H1 (cell line): ENCODE data around the gene PTPN12. TPM values are rescaled to one million over a fixed set of nuclear protein-coding genes. Genes with fewer than 3 reads are reported as not detected.

Experiments used
- CTCF ChIA-PET: fragments of 300-600 bp; sonication (Branson Sonifier 250); formaldehyde crosslinking; loops from one replicate; lab custom pipeline; 2021; ENCODE audit not compliant: partially characterized antibody; lab: Charles Lee
- POLR2A ChIA-PET: fragments of 300-600 bp; sonication (Branson Sonifier 250); formaldehyde crosslinking; loops from one replicate; lab custom pipeline; 2021; ENCODE audit warnings: inconsistent platforms; ENCODE audit not compliant: partially characterized antibody; lab: Charles Lee
- DNase-seq, 2 experiments: peaks; one replicate each; pipeline versions ENCODE4 v3.0.0 to v3.0.0-alpha.2; 2010 to 2022; ENCODE audit warnings: low spot score in 2 of 2, low read depth in 1 of 2, mixed read lengths in 1 of 2
- FAIRE-seq: peaks from 2 replicates; lab custom pipeline; 2011; peaks lifted over from hg19 to GRCh38; lab: Jason Lieb, UNC
- H2AFZ ChIP-seq: 2 replicates; pipeline ENCODE4 v1.8.1; 2012; ENCODE audit warnings: low read length, inconsistent platforms
- H2AK5ac ChIP-seq: 2 replicates; pipeline ENCODE4 v1.6.1; 2013; ENCODE audit warnings: low read depth, low read length
- H2BK120ac ChIP-seq: replicated peaks from 2 replicates; pipeline ENCODE3; 2013; ENCODE audit warnings: low read depth, low read length, inconsistent platforms
- H2BK12ac ChIP-seq: 2 replicates; pipeline ENCODE4 v1.6.1; 2013; ENCODE audit warnings: low read depth, low read length
- H2BK15ac ChIP-seq: 2 replicates; pipeline ENCODE4 v1.6.1; 2013; ENCODE audit warnings: low read length
- H2BK20ac ChIP-seq: 2 replicates; pipeline ENCODE4 v1.6.1; 2013; ENCODE audit warnings: low read length
- H2BK5ac ChIP-seq: 2 replicates; pipeline ENCODE4 v1.6.1; 2013; ENCODE audit warnings: low read depth, low read length
- H3K14ac ChIP-seq: 2 replicates; pipeline ENCODE4 v1.6.1; 2013; ENCODE audit warnings: inconsistent platforms; ENCODE audit not compliant: insufficient read length
- H3K18ac ChIP-seq: 2 replicates; pipeline ENCODE4 v1.6.1; 2013; ENCODE audit warnings: low read length; ENCODE audit errors: extremely low read depth
- H3K23ac ChIP-seq: 2 replicates; pipeline ENCODE4 v1.6.1; 2013; ENCODE audit warnings: inconsistent platforms; ENCODE audit not compliant: insufficient read length
- H3K23me2 ChIP-seq: 2 replicates; pipeline ENCODE4 v1.6.1; 2013; ENCODE audit warnings: low read depth, low read length
- H3K27ac ChIP-seq: 2 replicates; pipeline ENCODE4 v1.6.1; 2011; ENCODE audit warnings: low read depth, low read length, inconsistent platforms
- H3K27me3 ChIP-seq, 4 experiments: replicated peaks in 1 of 4; 1 replicate in 1 of 4; 2 replicates in 3 of 4; pipeline versions ENCODE4 v1.6.1 to v1.8.1; 2011 to 2013; ENCODE audit warnings: low read length in 3 of 4, mild to moderate bottlenecking in 3 of 4, inconsistent platforms in 2 of 4, mixed read lengths in 2 of 4, moderate library complexity in 1 of 4; ENCODE audit not compliant: control insufficient read depth in 3 of 4, insufficient read depth in 3 of 4; ENCODE audit errors: extremely low read depth in 1 of 4
- H3K36me3 ChIP-seq, 4 experiments: 2 replicates each; pipeline versions ENCODE4 v1.6.1 to v1.8.1; 2011 to 2013; ENCODE audit warnings: mild to moderate bottlenecking in 4 of 4, low read length in 3 of 4, moderate library complexity in 2 of 4, control low read depth in 1 of 4, inconsistent platforms in 1 of 4; ENCODE audit not compliant: insufficient read depth in 4 of 4, control insufficient read depth in 2 of 4
- H3K4ac ChIP-seq: replicated peaks from 2 replicates; pipeline ENCODE3; 2013; ENCODE audit warnings: low read length, low read depth, mixed read lengths, inconsistent platforms; ENCODE audit not compliant: insufficient read length
- H3K4me1 ChIP-seq, 4 experiments: replicated peaks in 1 of 4; 1 replicate in 1 of 4; 2 replicates in 3 of 4; pipeline versions ENCODE4 v1.6.1 to v1.8.1; 2011 to 2013; ENCODE audit warnings: low read length in 3 of 4, inconsistent platforms in 2 of 4, mixed read lengths in 1 of 4; ENCODE audit not compliant: insufficient read depth in 4 of 4, control insufficient read depth in 3 of 4
- H3K4me2 ChIP-seq, 2 experiments: 2 replicates each; pipeline versions ENCODE4 v1.6.1 to v1.8.1; 2011 to 2013; ENCODE audit warnings: low read depth in 2 of 2, low read length in 2 of 2, control low read depth in 1 of 2, inconsistent platforms in 1 of 2, mild to moderate bottlenecking in 1 of 2; ENCODE audit not compliant: insufficient read depth in 1 of 2
- H3K4me3 ChIP-seq, 4 experiments: fragments of 200-600, 300-600 bp in 1 of 4; sonication (generic), shearing (Covaris generic), sonication (Bioruptor Twin) in 1 of 4; 2 replicates each; pipeline versions ENCODE4 v1.5.1 to v1.8.1; 2011 to 2016; ENCODE audit warnings: low read length in 4 of 4, low read depth in 3 of 4, control low read depth in 2 of 4, inconsistent platforms in 2 of 4, mild to moderate bottlenecking in 2 of 4, mixed read lengths in 1 of 4, moderate library complexity in 1 of 4; ENCODE audit not compliant: insufficient read depth in 2 of 4; ENCODE audit errors: extremely low read depth in 1 of 4
- H3K56ac ChIP-seq: replicated peaks from 2 replicates; pipeline ENCODE3; 2013; ENCODE audit warnings: low read depth, mild to moderate bottlenecking, mixed read lengths, low read length, inconsistent platforms; ENCODE audit not compliant: insufficient read length
- H3K79me1 ChIP-seq: 2 replicates; pipeline ENCODE4 v1.6.1; 2013; ENCODE audit warnings: low read depth, low read length, control low read depth
- H3K79me2 ChIP-seq, 2 experiments: 2 replicates each; pipeline versions ENCODE4 v1.6.1 to v1.8.1; 2012 to 2013; ENCODE audit warnings: low read length in 2 of 2, mild to moderate bottlenecking in 2 of 2, inconsistent platforms in 1 of 2; ENCODE audit not compliant: insufficient read depth in 2 of 2, control insufficient read depth in 1 of 2
- H3K9ac ChIP-seq, 4 experiments: replicated peaks in 1 of 4; 1 replicate in 1 of 4; 2 replicates in 3 of 4; pipeline versions ENCODE4 v1.6.1 to v1.8.1; 2011 to 2013; ENCODE audit warnings: low read depth in 3 of 4, low read length in 3 of 4, control low read depth in 2 of 4, mild to moderate bottlenecking in 2 of 4, moderate library complexity in 2 of 4, inconsistent platforms in 1 of 4; ENCODE audit errors: extremely low read depth in 1 of 4
- H3K9me3 ChIP-seq, 2 experiments: 2 replicates each; pipeline versions ENCODE4 v1.6.1 to v1.8.1; 2012 to 2013; ENCODE audit warnings: mild to moderate bottlenecking in 2 of 2, moderate library complexity in 2 of 2, control low read depth in 1 of 2, inconsistent platforms in 1 of 2, low read depth in 1 of 2, low read length in 1 of 2, mixed read lengths in 1 of 2; ENCODE audit not compliant: insufficient read depth in 2 of 2
- H4K20me1 ChIP-seq, 2 experiments: replicated peaks in 1 of 2; 2 replicates each; pipeline versions ENCODE3 to v1.8.1; 2011 to 2013; ENCODE audit warnings: inconsistent platforms in 2 of 2, low read length in 2 of 2, mild to moderate bottlenecking in 1 of 2; ENCODE audit not compliant: insufficient read depth in 2 of 2, control insufficient read depth in 1 of 2
- H4K5ac ChIP-seq: 2 replicates; pipeline ENCODE4 v1.6.1; 2013; ENCODE audit warnings: low read length, low read depth, mixed read lengths, inconsistent platforms; ENCODE audit not compliant: insufficient read length
- H4K8ac ChIP-seq: 2 replicates; pipeline ENCODE4 v1.8.0; 2013; ENCODE audit warnings: mild to moderate bottlenecking, moderate library complexity, low read length, inconsistent platforms; ENCODE audit not compliant: insufficient read depth; ENCODE audit errors: extremely low read depth
- H4K91ac ChIP-seq: replicated peaks from 2 replicates; pipeline ENCODE3; 2013; ENCODE audit warnings: low read length, mixed read lengths, inconsistent platforms; ENCODE audit not compliant: insufficient read length
- CHD2 ChIP-seq: IDR thresholded peaks from 2 replicates; pipeline ENCODE4 v1.6.1; 2012; ENCODE audit warnings: low read length, improper control_type of control experiment
- FOSL1 ChIP-seq: IDR thresholded peaks from 2 replicates; pipeline ENCODE4 v1.6.1; 2011; ENCODE audit warnings: mild to moderate bottlenecking, low read depth, low read length, moderate library complexity; ENCODE audit not compliant: insufficient read depth
- GABPA ChIP-seq: IDR thresholded peaks from 2 replicates; pipeline ENCODE4 v1.6.1; 2011; ENCODE audit warnings: mild to moderate bottlenecking, low read length, moderate library complexity, borderline replicate concordance; ENCODE audit not compliant: insufficient read depth
- JUND ChIP-seq: IDR thresholded peaks from 2 replicates; pipeline ENCODE4 v1.6.1; 2011; ENCODE audit warnings: mild to moderate bottlenecking, improper control_type of control experiment, low read length
- RNF2 ChIP-seq: fragments of 200-900, 300-1000 bp; sonication (generic); IDR thresholded peaks from 2 replicates; pipeline ENCODE4 v1.7.1; 2016; ENCODE audit warnings: borderline replicate concordance, low read depth, mild to moderate bottlenecking, antibody characterized with exemption, low read length; ENCODE audit not compliant: poor library complexity, severe bottlenecking; ENCODE audit errors: missing control alignments
- SAP30 ChIP-seq: fragments of 300-600 bp; sonication (generic); IDR thresholded peaks from 2 replicates; pipeline ENCODE4 v1.7.1; 2012; ENCODE audit warnings: low read length, moderate library complexity, mild to moderate bottlenecking, inconsistent platforms; ENCODE audit not compliant: insufficient read depth, insufficient replicate concordance
- SP4 ChIP-seq: IDR thresholded peaks from 2 replicates; pipeline ENCODE4 v1.6.1; 2012; ENCODE audit warnings: low read length, inconsistent platforms
- TAF1 ChIP-seq: IDR thresholded peaks from 2 replicates; pipeline ENCODE4 v1.6.1; 2011; ENCODE audit warnings: mild to moderate bottlenecking, low read depth, low read length
- USF2 ChIP-seq: IDR thresholded peaks from 2 replicates; pipeline ENCODE4 v1.6.1; 2011; ENCODE audit warnings: low read length, improper control_type of control experiment
- WGBS, 2 experiments: shearing (Covaris generic) in 1 of 2; methylation state at CpG; one replicate each; pipeline versions ENCODE4 v1.1.6 to v1.1.7; 2013 to 2015; ENCODE audit warnings: low lambda C conversion rate in 2 of 2, mixed read lengths in 2 of 2, inconsistent platforms in 1 of 2, low coverage in 1 of 2, missing lambda C conversion rate in 1 of 2; ENCODE audit not compliant: insufficient replicate concordance in 2 of 2, insufficient coverage in 1 of 2, insufficient read length in 1 of 2; ENCODE audit errors: extremely low coverage in 1 of 2, missing lambda C conversion rate in 1 of 2; 5-methylcytosine and 5-hydroxymethylcytosine counted together
- polyA plus RNA-seq, 7 experiments: library from polyadenylated mRNA; depleted of rRNA in 3 of 7; stranded (reverse) in 5 of 7; unstranded in 2 of 7; fragments of >200 nt in 5 of 7; fragments of 200-250 nt in 2 of 7; gene quantifications; 1 replicate in 5 of 7; 2 replicates in 1 of 7; 4 replicates in 1 of 7; pipeline versions ENCODE4 v1.2.1 to v1.2.3, GENCODE V29; 2011 to 2013; ENCODE audit warnings: missing spikeins in 2 of 7, mixed read lengths in 2 of 7
- total RNA-seq: library from RNA; stranded (reverse); fragmentation: NEBNext Ultra II Directional; extraction: Animal tissue kit (Norgen Biotek cat#: 25700); gene quantifications from 2 replicates; pipeline ENCODE4 v1.2.1, GENCODE V29; 2021

Gene PTPN12
- total and polyA plus RNA-seq, 2 of the 8 experiments (the other 6 are each of a cell fraction or from before 2014, with no cell fraction given): 39.7 to 132 TPM

GRCh38 chr7:77653572-77653971 is 116.5 kb downstream of the PTPN12 start:
- H3K27ac ChIP-seq: no peak overlapping the region
- no peak overlapping the region for H4K5ac ChIP-seq
- no peak overlapping the region for H2BK15ac ChIP-seq
- H2BK120ac ChIP-seq: no peak overlapping the region
- 86% methylated on average over 2 of the region's 2 CpGs; no CpG with 5 or more reads in 1 of the 2 experiments for WGBS, 2 experiments
- H3K9me3 ChIP-seq: no peaks in the 10 kb centered on the region
- H3K14ac ChIP-seq: no peak overlapping the region
- H3K4me2 ChIP-seq: no peak overlapping the region
- H3K18ac ChIP-seq: no peak overlapping the region
- H3K36me3 ChIP-seq: peaks cover 0 to 25% (median 5%) of the 10 kb centered on the region in 4 experiments; a peak in 5 of 8 replicates
- no peaks in the 10 kb centered on the region for H3K27me3 ChIP-seq
- H2BK5ac ChIP-seq: no peak overlapping the region
- peaks cover 0 to 1% of the 10 kb centered on the region in 2 experiments for H4K20me1 ChIP-seq
- no peak for TF ChIP-seq GABPA
- no peak for TF ChIP-seq JUND
- no peak for TF ChIP-seq FOSL1
- no peak for TF ChIP-seq SP4
- no peak for TF ChIP-seq USF2
- TF ChIP-seq SAP30: no peak
- no peak for TF ChIP-seq RNF2
- no peak for TF ChIP-seq CHD2
- TF ChIP-seq TAF1: no peak
- ChIA-PET CTCF (interaction anchor here (0.6 to 4.7 kb wide), 7 partner anchors 10 to 318 kb away, joined by 3 to 40 read pairs (median 4); no protein-coding TSS in a partner anchor), POLR2A (interaction anchor here (0.6 to 1.1 kb wide), 3 partner anchors 52 to 89 kb away, joined by 3 to 7 read pairs (median 3); no protein-coding TSS in a partner anchor)
- no peak overlapping the region for H3K4ac ChIP-seq
- H3K79me1 ChIP-seq: no peaks in the 10 kb centered on the region
- H4K8ac ChIP-seq: no peak overlapping the region
- no peaks in the 10 kb centered on the region for H3K79me2 ChIP-seq
- no peak overlapping the region for H3K9ac ChIP-seq
- H3K56ac ChIP-seq: no peak overlapping the region
- H2BK20ac ChIP-seq: no peak overlapping the region
- H2AK5ac ChIP-seq: no peak overlapping the region
- no peaks in the 10 kb centered on the region for H3K4me1 ChIP-seq
- H3K23me2 ChIP-seq: no peaks in the 10 kb centered on the region
- H2BK12ac ChIP-seq: no peak overlapping the region
- no peak overlapping the region for H3K4me3 ChIP-seq
- no peak overlapping the region for H4K91ac ChIP-seq
- no peak overlapping the region for H2AFZ ChIP-seq
- H3K23ac ChIP-seq: no peak overlapping the region
- DNase-seq: no peak
- FAIRE-seq: no peak
